ENCODE measurements around the gene EPB41L5.

Gene EPB41L5

GRCh38 chr2:120225549-120226065 lies 212.7 kb downstream of the EPB41L5 start:
- DNase-seq (ENCODE audit: low read depth) = no peak

GRCh38 chr2:120226316-120226715 lies 213.4 kb downstream of the EPB41L5 start:
- no peak for DNase-seq (ENCODE audit: low read depth)

GRCh38 chr2:120227111-120227991 lies 214.5 kb downstream of the EPB41L5 start:
- no peak for DNase-seq (ENCODE audit: low read depth)

GRCh38 chr2:120228503-120228902 lies 215.6 kb downstream of the EPB41L5 start:
- DNase-seq (ENCODE audit: low read depth) = no peak
